ENCODE results near the gene MDC1. TPM values are rescaled to one million over a fixed set of nuclear protein-coding genes. Genes with fewer than 3 reads are reported as not detected.
A peak's percentile ranks its signal among the peaks of the same experiment; 100 is the strongest.

Gene MDC1
- total and polyA plus RNA-seq, 2 donors from 2014 or later: 9.5 to 47.9 TPM

- DNase-seq (peak in 1 of 5 donors; percentile 24), FAIRE-seq (no peak)
- intact Hi-C loops (cut with DNase I): loop anchor here (5.0 to 10.0 kb wide), 2 partner anchors 55 to 152 kb away; partner anchors contain the start of gene DDR1
Measured at GRCh38 chr6:30732237-30732943, 15.3 kb upstream of the MDC1 start.

GRCh38 chr6:30730601-30731435 is 13.7 kb upstream of the MDC1 start:
- Histone ChIP-seq H3K4me3 (ENCODE audit: low read length in 3 of 3) (peak overlapping the region in 1 of 3 donors; percentile 19), H3K36me3 (ENCODE audit: control insufficient read depth in 2 of 3, insufficient read depth in 3 of 3, low read length in 3 of 3) (peaks cover 8 to 53% (median 22%) of the 10 kb centered on the region in 3 donors), H3K27me3 (ENCODE audit: control insufficient read depth, insufficient read depth, low read length) (no peaks in the 10 kb centered on the region), H3K4me1 (ENCODE audit: control insufficient read depth in 2 of 3, insufficient read depth in 2 of 3, low read depth in 1 of 3, low read length in 3 of 3) (peaks cover 0 to 11% (median 0%) of the 10 kb centered on the region in 3 donors), H3K27ac (ENCODE audit: low read depth in 2 of 2, low read length in 2 of 2) (no peak overlapping the region), H3K9ac (ENCODE audit: low read length in 3 of 3) (peak overlapping the region in 2 of 3 donors; percentile 34 to 59), H3K9me3 (ENCODE audit: control insufficient read depth in 2 of 3, insufficient read depth in 1 of 3, low read length in 3 of 3) (no peaks in the 10 kb centered on the region)
- DNase-seq (peak; percentile 89 to 92 (median 90)), FAIRE-seq (no peak)
- peak; percentile 76 for TF ChIP-seq CTCF (IDR thresholded peaks at IDR 0.05; ENCODE audit: borderline replicate concordance, extremely low read depth, insufficient read depth)
- intact Hi-C loops (cut with DNase I): loop anchor here (5.0 to 10.0 kb wide), 2 partner anchors 54 to 154 kb away; partner anchors contain the start of gene DDR1

More at GRCh38 chr6:30732237-30732943, 15.3 kb upstream of the MDC1 start:
- no peak for TF ChIP-seq CTCF (IDR thresholded peaks at IDR 0.05; ENCODE audit: borderline replicate concordance, extremely low read depth, insufficient read depth)
- Histone ChIP-seq H3K36me3 (ENCODE audit: control insufficient read depth in 2 of 3, insufficient read depth in 3 of 3, low read length in 3 of 3) (peaks cover 6 to 52% (median 22%) of the 10 kb centered on the region in 3 donors), H3K9me3 (ENCODE audit: control insufficient read depth in 2 of 3, insufficient read depth in 1 of 3, low read length in 3 of 3) (no peaks in the 10 kb centered on the region), H3K4me3 (ENCODE audit: low read length in 3 of 3) (no peak overlapping the region), H3K4me1 (ENCODE audit: control insufficient read depth in 2 of 3, insufficient read depth in 2 of 3, low read depth in 1 of 3, low read length in 3 of 3) (peaks cover 0 to 12% (median 0%) of the 10 kb centered on the region in 3 donors), H3K9ac (ENCODE audit: low read length in 3 of 3) (no peak overlapping the region), H3K27me3 (ENCODE audit: control insufficient read depth, insufficient read depth, low read length) (no peaks in the 10 kb centered on the region), H3K27ac (ENCODE audit: low read depth in 2 of 2, low read length in 2 of 2) (no peak overlapping the region)

GRCh38 chr6:30727920-30728553 is 11.0 kb upstream of the MDC1 start:
- intact Hi-C loops (cut with DNase I): no loop called here
- no peak overlapping the region for H3K4me3 ChIP-seq (ENCODE audit: low read length in 3 of 3)
- no peaks in the 10 kb centered on the region for H3K9me3 ChIP-seq (ENCODE audit: control insufficient read depth in 2 of 3, insufficient read depth in 1 of 3, low read length in 3 of 3)
- peak in 1 of 5 donors; percentile 4 for DNase-seq
- TF ChIP-seq CTCF (IDR thresholded peaks at IDR 0.05; ENCODE audit: borderline replicate concordance, extremely low read depth, insufficient read depth): no peak
- H3K27ac ChIP-seq (ENCODE audit: low read depth in 2 of 2, low read length in 2 of 2): no peak overlapping the region
- no peaks in the 10 kb centered on the region for H3K27me3 ChIP-seq (ENCODE audit: control insufficient read depth, insufficient read depth, low read length)
- no peak for FAIRE-seq
- no peak overlapping the region for H3K9ac ChIP-seq (ENCODE audit: low read length in 3 of 3)
- H3K4me1 ChIP-seq (ENCODE audit: control insufficient read depth in 2 of 3, insufficient read depth in 2 of 3, low read depth in 1 of 3, low read length in 3 of 3): peaks cover 0 to 17% (median under 1%) of the 10 kb centered on the region in 3 donors
- peaks cover 22 to 65% (median 32%) of the 10 kb centered on the region in 3 donors for H3K36me3 ChIP-seq (ENCODE audit: control insufficient read depth in 2 of 3, insufficient read depth in 3 of 3, low read length in 3 of 3)

All from kidney (tissue), 14 donors.